Ascending aorta (tissue), 2 donors: Measurements from ENCODE around the gene CAMSAP2. TPM values are rescaled to one million over a fixed set of nuclear protein-coding genes. Genes with fewer than 3 reads are reported as not detected.

Experiments used
- DNase-seq, 2 donors: peaks; one replicate each; pipeline ENCODE4 v3.0.0-alpha.2; 2019; ENCODE audit warnings: low spot score in 2 of 2
- H3K27ac ChIP-seq, 2 donors: fragments of 200-600 bp; sonication (generic); one replicate each; pipeline ENCODE4 v1.5.1; 2016 to 2017; ENCODE audit warnings: mild to moderate bottlenecking in 1 of 2
- H3K27me3 ChIP-seq: fragments of 200-600 bp; sonication (generic); one replicate; pipeline ENCODE4 v1.5.1; 2017
- H3K36me3 ChIP-seq, 2 donors: fragments of 200-600 bp; sonication (generic); one replicate each; pipeline ENCODE4 v1.5.1; 2016
- H3K4me1 ChIP-seq, 2 donors: fragments of 200-600 bp; sonication (generic); one replicate each; pipeline ENCODE4 v1.5.1; 2016 to 2017; ENCODE audit warnings: mild to moderate bottlenecking in 1 of 2
- H3K4me3 ChIP-seq, 2 donors: fragments of 200-600 bp; sonication (generic); one replicate each; pipeline ENCODE4 v1.5.1; 2016 to 2017; ENCODE audit warnings: mild to moderate bottlenecking in 1 of 2
- H3K9me3 ChIP-seq, 2 donors: fragments of 200-600 bp; sonication (generic); one replicate each; pipeline ENCODE4 v1.5.1; 2016
- intact Hi-C: fragments of 100-400 bp; cut with DNase I; formaldehyde crosslinking; loops from one replicate; pipeline ENCODE4 v1.15.1; 2023
- total RNA-seq: library from RNA; depleted of rRNA; stranded (reverse); fragments of >200 nt; gene quantifications from one replicate; pipeline ENCODE4 v1.1.0, GENCODE V29; 2016
- TF ChIP-seq, protein P1 (sequence below), 3 experiments: fragments of 200-600 bp in 2 of 3; fragments of 450-650 bp in 1 of 3; sonication (generic) in 2 of 3; IDR thresholded peaks; one replicate each; pipeline ENCODE4 v1.5.1; 2016 to 2019; ENCODE audit warnings: antibody characterized with exemption in 3 of 3, mild to moderate bottlenecking in 1 of 3, moderate library complexity in 1 of 3

Gene CAMSAP2
- total RNA-seq, 1 donor from 2014 or later: 22.4 TPM

DNA sequence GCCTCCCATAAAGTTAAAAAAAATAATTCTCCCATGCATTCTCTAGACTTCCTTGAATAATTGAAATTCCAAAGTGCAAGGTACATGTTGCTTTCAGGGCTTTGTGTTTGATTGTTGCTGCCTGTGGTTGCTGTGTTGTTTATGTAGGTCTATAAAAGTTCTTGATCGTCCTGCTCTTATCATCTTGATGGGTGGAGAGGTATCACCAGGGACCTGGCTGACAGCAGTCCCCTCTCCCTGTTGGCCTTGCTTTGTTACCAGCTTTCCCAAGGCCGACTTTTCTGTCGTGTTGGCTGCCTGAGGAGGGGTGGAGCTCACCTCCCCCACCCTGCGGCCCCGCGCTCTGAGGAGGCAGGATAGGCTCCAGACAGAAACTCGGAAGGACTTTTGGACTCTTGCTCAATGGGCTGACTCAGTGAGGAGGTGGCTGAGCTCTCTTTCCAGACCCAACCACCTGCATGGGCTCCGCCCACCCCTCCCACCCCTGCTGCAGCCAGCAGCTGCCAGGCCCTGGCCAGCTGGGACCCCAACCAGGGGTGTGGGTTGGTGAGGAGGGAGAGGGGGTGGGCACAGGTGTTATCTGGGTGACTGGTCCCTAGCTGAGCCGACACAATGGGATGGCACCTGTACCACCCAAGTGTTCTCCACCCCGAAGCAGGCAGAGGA is 158.0 kb downstream of the CAMSAP2 start:
- Histone ChIP-seq H3K4me3 (no peak overlapping the region), H3K4me1 (peaks cover 0 to under 1% of the 10 kb centered on the region in 2 donors), H3K36me3 (no peaks in the 10 kb centered on the region), H3K27me3 (no peaks in the 10 kb centered on the region), H3K9me3 (no peaks in the 10 kb centered on the region), H3K27ac (no peak overlapping the region)
- TF ChIP-seq, protein P1, sequence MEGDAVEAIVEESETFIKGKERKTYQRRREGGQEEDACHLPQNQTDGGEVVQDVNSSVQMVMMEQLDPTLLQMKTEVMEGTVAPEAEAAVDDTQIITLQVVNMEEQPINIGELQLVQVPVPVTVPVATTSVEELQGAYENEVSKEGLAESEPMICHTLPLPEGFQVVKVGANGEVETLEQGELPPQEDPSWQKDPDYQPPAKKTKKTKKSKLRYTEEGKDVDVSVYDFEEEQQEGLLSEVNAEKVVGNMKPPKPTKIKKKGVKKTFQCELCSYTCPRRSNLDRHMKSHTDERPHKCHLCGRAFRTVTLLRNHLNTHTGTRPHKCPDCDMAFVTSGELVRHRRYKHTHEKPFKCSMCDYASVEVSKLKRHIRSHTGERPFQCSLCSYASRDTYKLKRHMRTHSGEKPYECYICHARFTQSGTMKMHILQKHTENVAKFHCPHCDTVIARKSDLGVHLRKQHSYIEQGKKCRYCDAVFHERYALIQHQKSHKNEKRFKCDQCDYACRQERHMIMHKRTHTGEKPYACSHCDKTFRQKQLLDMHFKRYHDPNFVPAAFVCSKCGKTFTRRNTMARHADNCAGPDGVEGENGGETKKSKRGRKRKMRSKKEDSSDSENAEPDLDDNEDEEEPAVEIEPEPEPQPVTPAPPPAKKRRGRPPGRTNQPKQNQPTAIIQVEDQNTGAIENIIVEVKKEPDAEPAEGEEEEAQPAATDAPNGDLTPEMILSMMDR (IDR thresholded peaks at IDR 0.05): no peak
- intact Hi-C loops: no loop called here
- no peak for DNase-seq

GRCh38 chr1:200897259-200897658 is 158.6 kb downstream of the CAMSAP2 start:
- DNase-seq: no peak
- Histone ChIP-seq H3K9me3 (no peaks in the 10 kb centered on the region), H3K4me1 (no peaks in the 10 kb centered on the region), H3K27ac (no peak overlapping the region), H3K4me3 (no peak overlapping the region), H3K27me3 (no peaks in the 10 kb centered on the region), H3K36me3 (no peaks in the 10 kb centered on the region)
- TF ChIP-seq, protein P1 (IDR thresholded peaks at IDR 0.05): no peak
- intact Hi-C loops: no loop called here

GRCh38 chr1:200899015-200899386 is 160.3 kb downstream of the CAMSAP2 start:
- TF ChIP-seq, protein P1 (IDR thresholded peaks at IDR 0.05): no peak
- intact Hi-C loops: no loop called here
- no peaks in the 10 kb centered on the region for H3K9me3 ChIP-seq
- no peaks in the 10 kb centered on the region for H3K27me3 ChIP-seq
- no peaks in the 10 kb centered on the region for H3K4me1 ChIP-seq
- no peak for DNase-seq
- H3K4me3 ChIP-seq: no peak overlapping the region
- no peak overlapping the region for H3K27ac ChIP-seq
- no peaks in the 10 kb centered on the region for H3K36me3 ChIP-seq

- intact Hi-C loops: no loop called here
- Histone ChIP-seq H3K4me1 (no peaks in the 10 kb centered on the region), H3K27ac (no peak overlapping the region), H3K27me3 (no peaks in the 10 kb centered on the region), H3K4me3 (no peak overlapping the region), H3K9me3 (no peaks in the 10 kb centered on the region), H3K36me3 (no peaks in the 10 kb centered on the region)
- DNase-seq: no peak
- TF ChIP-seq, protein P1 (IDR thresholded peaks at IDR 0.05): no peak
These were observed 160.8 kb downstream of the CAMSAP2 start for GRCh38 chr1:200899451-200899915.

DNA sequence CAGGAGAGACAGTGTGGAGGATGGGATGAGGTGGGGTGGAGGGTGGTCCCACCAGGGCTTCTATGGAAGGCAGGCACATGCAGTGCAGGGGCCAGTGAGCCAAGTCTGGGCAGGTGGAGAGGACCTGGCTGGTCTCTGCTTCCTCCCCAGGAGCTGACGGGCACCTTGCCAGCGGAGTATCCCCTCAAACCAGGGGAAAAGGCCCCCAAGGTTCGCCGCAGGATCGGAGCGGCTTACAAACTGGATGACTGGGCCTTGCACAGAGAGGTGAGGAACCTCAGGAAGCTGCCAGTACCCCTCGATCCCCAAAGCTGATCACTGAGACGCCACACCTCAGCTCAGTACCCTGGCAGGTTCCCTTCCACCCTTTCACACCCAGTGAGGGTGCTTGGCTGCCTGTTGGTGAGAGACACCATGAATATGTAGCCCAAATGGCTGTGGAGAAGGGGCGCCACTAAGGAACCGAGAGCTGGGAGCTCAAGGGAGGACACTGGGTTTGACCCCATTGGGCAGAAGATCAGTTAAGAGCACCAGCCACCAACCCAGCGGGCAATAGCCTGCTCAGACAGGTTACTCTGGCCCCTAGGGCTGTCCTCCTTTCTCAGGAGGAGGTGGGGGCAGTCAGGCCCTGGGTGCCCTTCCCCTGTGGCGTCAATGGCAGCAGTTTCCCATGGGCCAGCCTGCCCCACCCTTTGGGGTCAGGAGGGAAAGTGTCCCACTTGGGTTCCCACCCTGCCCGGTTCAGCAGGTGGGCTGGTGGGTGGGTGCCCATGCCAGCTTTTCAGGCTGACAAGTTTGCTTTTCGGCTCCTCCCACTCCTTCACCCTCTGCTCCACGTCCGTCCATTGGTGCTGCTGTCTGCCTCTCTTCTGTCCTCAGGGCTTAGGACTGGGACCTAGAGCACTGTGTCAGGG is 161.5 kb downstream of the CAMSAP2 start:
- TF ChIP-seq, protein P1 (IDR thresholded peaks at IDR 0.05): no peak
- H3K4me3 ChIP-seq: no peak overlapping the region
- no peak overlapping the region for H3K27ac ChIP-seq
- no peaks in the 10 kb centered on the region for H3K9me3 ChIP-seq
- intact Hi-C loops: no loop called here
- H3K27me3 ChIP-seq: no peaks in the 10 kb centered on the region
- no peak for DNase-seq
- no peaks in the 10 kb centered on the region for H3K36me3 ChIP-seq
- H3K4me1 ChIP-seq: no peaks in the 10 kb centered on the region
